ENCODE data around the gene ENO4. TPM values are rescaled to one million over a fixed set of nuclear protein-coding genes. Genes with fewer than 3 reads are reported as not detected.

The ENO4 gene, protein sequence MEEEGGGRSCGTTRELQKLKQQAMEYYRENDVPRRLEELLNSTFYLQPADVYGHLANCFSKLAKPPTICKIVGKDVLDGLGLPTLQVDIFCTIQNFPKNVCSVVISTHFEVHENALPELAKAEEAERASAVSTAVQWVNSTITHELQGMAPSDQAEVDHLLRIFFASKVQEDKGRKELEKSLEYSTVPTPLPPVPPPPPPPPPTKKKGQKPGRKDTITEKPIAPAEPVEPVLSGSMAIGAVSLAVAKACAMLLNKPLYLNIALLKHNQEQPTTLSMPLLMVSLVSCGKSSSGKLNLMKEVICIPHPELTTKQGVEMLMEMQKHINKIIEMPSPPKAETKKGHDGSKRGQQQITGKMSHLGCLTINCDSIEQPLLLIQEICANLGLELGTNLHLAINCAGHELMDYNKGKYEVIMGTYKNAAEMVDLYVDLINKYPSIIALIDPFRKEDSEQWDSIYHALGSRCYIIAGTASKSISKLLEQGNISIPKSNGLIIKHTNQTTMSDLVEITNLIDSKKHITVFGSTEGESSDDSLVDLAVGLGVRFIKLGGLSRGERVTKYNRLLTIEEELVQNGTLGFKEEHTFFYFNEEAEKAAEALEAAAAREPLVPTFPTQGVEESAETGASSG
- total RNA-seq = not detected
- long read RNA-seq, partial matches to known transcripts = 0 of 7 reads
- long read RNA-seq, other reads (novel, unspliced or antisense) = 7 of 7 reads

DNA sequence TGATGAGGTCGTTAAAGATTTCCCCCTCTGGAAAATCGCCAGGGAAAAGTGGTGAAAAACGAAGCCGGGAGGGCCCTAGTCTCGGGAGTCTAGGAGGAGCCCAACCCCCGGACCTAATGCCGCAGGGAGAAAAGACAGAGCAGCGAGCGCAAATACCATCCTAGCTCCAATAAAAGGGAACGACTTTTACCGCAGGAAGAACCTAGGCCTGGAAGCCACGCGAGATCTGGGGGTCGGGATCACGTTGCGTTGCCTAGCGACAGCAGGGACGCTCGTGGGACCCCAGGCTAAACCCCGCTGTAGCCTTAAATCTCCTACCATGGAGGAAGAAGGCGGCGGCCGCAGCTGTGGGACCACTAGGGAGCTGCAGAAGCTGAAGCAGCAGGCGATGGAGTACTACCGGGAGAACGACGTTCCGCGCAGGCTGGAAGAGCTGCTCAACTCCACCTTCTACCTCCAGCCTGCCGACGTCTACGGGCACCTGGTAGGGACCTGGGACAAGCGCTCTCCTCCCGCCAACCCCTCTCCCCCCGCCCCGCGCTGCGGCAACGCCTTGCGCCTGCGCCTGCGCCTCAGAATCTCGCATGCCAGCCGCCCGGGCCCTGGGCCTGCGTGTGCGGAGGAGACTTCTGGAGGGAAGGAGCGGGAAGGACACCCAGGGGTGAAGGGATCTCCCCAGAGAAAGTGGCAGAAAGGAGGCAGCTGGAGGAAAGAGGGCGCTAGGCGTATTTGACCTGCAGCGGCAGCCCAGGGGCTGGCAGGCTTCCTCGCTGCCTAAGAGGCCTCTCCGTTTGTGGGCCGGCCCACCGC is at the start of gene ENO4:
Gene ENO4 (plus strand): TSS at position 252 of the 810 bp plus-strand sequence. CDS start 68 bp downstream, at position 320.
- peaks cover 18% of the 10 kb centered on the region for H3K27me3 ChIP-seq
- H3K27ac ChIP-seq = peak within 1 kb of the TSS; percentile 55
- peak within 1 kb of the TSS; percentile 64 for H3K4me3 ChIP-seq
- TF ChIP-seq, protein P1, sequence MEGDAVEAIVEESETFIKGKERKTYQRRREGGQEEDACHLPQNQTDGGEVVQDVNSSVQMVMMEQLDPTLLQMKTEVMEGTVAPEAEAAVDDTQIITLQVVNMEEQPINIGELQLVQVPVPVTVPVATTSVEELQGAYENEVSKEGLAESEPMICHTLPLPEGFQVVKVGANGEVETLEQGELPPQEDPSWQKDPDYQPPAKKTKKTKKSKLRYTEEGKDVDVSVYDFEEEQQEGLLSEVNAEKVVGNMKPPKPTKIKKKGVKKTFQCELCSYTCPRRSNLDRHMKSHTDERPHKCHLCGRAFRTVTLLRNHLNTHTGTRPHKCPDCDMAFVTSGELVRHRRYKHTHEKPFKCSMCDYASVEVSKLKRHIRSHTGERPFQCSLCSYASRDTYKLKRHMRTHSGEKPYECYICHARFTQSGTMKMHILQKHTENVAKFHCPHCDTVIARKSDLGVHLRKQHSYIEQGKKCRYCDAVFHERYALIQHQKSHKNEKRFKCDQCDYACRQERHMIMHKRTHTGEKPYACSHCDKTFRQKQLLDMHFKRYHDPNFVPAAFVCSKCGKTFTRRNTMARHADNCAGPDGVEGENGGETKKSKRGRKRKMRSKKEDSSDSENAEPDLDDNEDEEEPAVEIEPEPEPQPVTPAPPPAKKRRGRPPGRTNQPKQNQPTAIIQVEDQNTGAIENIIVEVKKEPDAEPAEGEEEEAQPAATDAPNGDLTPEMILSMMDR (IDR thresholded peaks at IDR 0.05) = no peak
- H3K4me1 ChIP-seq = peaks cover 4% of the 10 kb centered on the region
- peak; percentile 97 for ATAC-seq
- no peaks in the 10 kb centered on the region for H3K36me3 ChIP-seq
- peak; percentile 93 for DNase-seq
- H3K9me3 ChIP-seq = no peaks in the 10 kb centered on the region
- intact Hi-C loops (cut with DNase I) = no loop called here

DNA sequence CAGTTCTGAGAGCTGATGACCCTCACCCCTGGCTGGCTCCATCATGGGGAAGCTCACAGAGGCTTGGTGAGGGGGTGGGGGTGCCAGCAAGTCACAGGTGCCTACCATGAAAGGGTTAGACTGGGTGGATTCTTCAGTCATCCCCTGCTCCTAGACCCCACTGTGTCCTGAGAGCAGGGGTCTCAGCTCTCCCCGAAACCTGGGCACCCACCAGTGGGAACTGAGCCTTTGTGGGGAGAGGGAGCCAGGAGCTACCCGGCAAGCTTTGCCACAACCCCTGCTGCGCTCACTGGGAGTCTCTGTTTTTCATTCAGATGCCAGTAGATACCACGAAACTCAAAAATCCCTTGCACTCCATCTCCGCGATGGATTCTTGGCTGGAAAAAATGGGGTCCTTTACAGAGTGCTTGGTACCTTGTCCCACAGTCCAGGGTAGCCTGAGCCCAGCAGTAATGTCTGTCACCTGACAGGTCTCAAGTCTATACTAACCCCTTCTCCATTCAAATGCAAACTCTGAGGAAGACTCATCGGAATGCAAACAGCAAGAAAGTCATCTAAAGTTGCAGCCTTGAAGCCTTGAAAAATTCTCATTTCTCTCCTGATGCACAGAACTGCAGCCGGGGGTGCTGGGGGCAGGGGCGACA is 48.9 kb upstream of the ENO4 start:
- intact Hi-C loops (cut with DNase I) = no loop called here
- Histone ChIP-seq H3K27me3 (peaks cover 9% of the 10 kb centered on the region), H3K9me3 (no peaks in the 10 kb centered on the region), H3K4me1 (no peaks in the 10 kb centered on the region), H3K27ac (no peak overlapping the region), H3K36me3 (no peaks in the 10 kb centered on the region), H3K4me3 (no peak overlapping the region)
- TF ChIP-seq, protein P1 (IDR thresholded peaks at IDR 0.05) = no peak
- ATAC-seq (no peak), DNase-seq (peak; percentile 39)

DNA sequence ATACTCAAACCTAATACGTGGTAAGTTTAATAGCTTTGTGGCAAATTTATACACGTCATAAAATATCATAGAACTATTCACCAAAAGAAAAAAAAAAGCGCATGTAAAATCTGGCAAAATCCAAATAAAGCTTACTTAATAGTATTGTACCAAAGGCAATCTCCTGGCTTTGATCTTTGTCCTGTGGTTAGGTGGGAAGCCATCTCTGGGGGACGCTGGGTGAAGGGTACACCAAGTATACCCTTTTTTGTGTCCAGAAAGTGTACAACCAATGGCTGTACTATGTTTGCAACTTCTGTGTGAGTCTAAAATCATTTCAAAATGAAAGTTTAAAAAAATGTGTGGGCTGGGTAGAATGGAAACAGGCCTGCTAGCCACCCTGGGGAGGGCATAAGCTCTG is 47.6 kb upstream of the ENO4 start:
- Histone ChIP-seq H3K4me3 (no peak overlapping the region), H3K27ac (no peak overlapping the region), H3K36me3 (no peaks in the 10 kb centered on the region), H3K9me3 (no peaks in the 10 kb centered on the region), H3K27me3 (peaks cover 9% of the 10 kb centered on the region), H3K4me1 (no peaks in the 10 kb centered on the region)
- DNase-seq (no peak), ATAC-seq (no peak)
- intact Hi-C loops (cut with DNase I) = no loop called here
- TF ChIP-seq, protein P1 (IDR thresholded peaks at IDR 0.05) = no peak

DNA sequence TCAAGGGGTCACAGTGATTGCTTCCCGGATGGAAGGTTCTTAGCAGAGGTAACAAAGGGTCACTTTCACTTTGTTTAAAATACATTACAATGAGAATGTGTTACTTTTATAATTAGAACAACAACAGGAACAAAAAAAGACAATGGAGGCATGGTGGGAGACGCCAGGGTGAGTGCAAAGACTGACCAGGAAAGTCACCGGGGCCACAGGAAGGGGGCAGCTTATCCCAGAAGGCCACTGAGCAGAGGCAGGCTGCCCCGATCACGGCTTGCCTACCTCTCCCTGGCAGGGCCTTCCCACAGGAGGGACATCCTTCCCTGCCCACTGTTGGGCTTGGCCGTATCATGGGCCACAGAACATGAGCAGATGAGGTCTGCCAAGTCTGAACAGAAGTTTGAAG is 46.8 kb upstream of the ENO4 start:
- TF ChIP-seq, protein P1 (IDR thresholded peaks at IDR 0.05) = no peak
- H3K4me1 ChIP-seq = no peaks in the 10 kb centered on the region
- H3K27ac ChIP-seq = no peak overlapping the region
- ATAC-seq = no peak
- H3K4me3 ChIP-seq = no peak overlapping the region
- intact Hi-C loops (cut with DNase I) = no loop called here
- H3K27me3 ChIP-seq = peaks cover 3% of the 10 kb centered on the region
- DNase-seq = no peak
- no peaks in the 10 kb centered on the region for H3K9me3 ChIP-seq
- H3K36me3 ChIP-seq = no peaks in the 10 kb centered on the region

DNA sequence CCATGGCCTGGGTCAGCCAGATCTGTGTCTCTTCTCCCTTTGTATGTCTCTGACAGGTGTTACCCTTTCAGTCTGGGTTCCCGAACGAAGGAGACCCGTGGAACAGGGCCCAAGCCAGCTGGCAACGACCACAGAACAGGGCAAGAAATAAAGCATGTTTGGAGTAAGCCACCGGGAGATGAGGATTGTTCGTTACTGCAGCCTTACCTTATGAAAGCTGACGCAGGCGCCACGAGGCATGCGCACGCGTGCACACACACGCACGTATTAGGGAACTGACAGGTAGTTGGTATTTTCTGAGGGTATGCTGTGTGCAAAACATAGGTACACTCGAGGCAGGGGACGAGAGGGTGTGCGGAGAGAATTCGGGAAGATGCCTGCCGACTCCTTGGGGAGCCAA is 46.4 kb upstream of the ENO4 start:
- TF ChIP-seq, protein P1 (IDR thresholded peaks at IDR 0.05) = no peak
- no peak overlapping the region for H3K4me3 ChIP-seq
- intact Hi-C loops (cut with DNase I) = no loop called here
- no peak overlapping the region for H3K27ac ChIP-seq
- peak; percentile 39 for DNase-seq
- H3K4me1 ChIP-seq = no peaks in the 10 kb centered on the region
- ATAC-seq = no peak
- no peaks in the 10 kb centered on the region for H3K9me3 ChIP-seq
- H3K27me3 ChIP-seq = no peaks in the 10 kb centered on the region
- no peaks in the 10 kb centered on the region for H3K36me3 ChIP-seq
